ENCODE data around the gene ACTRT3.

ACTRT3 gene

DNA sequence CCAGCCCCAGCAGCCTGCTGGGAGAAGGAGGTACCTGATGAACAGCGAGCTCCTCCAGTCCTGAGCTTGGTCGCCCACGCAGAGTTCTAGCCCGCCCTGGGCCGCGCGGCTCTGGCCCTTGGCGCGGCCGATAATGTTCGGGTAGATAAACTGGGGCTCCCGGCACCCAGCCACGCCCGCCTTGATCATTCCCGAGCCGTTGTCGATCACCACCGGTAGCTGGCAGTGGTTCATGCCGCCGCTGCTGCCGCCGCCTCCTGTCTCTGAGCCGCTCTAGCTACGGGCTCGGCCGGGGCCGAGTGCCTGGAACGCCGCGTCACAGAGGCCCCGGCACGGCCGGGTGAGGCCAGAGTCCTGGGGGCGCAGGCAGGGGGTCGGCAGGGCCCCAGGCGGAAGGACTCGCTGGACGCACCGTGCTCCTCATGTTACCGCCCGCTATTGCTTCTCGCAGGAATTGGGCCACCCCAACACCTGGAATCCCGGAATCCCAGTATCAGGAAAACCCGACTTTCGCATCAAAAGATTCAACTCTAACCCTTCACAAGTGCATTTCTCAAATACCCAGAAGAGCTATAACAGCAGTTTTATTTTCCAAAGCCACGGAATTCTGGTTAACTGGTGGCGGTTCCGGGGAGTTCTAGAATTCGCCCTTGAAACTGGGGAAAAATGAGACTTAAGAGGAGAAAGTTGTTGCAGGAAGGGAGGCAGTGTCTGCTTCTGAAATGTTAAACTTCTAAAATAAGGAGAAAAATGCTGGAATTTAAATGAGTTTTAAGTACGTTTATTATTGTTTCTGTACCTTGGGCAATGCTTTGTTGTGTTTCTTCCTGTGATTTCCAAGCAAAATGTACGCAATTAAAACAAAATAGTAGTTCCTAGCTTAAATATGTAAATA is at the start of gene ACTRT3:
Gene ACTRT3, minus strand, starts transcription at position 275 of the 895 bp plus-strand sequence. Its CDS starts 41 bp downstream, at position 234.
- TF ChIP-seq, protein P1, sequence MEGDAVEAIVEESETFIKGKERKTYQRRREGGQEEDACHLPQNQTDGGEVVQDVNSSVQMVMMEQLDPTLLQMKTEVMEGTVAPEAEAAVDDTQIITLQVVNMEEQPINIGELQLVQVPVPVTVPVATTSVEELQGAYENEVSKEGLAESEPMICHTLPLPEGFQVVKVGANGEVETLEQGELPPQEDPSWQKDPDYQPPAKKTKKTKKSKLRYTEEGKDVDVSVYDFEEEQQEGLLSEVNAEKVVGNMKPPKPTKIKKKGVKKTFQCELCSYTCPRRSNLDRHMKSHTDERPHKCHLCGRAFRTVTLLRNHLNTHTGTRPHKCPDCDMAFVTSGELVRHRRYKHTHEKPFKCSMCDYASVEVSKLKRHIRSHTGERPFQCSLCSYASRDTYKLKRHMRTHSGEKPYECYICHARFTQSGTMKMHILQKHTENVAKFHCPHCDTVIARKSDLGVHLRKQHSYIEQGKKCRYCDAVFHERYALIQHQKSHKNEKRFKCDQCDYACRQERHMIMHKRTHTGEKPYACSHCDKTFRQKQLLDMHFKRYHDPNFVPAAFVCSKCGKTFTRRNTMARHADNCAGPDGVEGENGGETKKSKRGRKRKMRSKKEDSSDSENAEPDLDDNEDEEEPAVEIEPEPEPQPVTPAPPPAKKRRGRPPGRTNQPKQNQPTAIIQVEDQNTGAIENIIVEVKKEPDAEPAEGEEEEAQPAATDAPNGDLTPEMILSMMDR (IDR thresholded peaks at IDR 0.05; ENCODE audit: low read depth, low read length): no peak
- peak within 1 kb of the TSS; percentile 58 for H3K4me3 ChIP-seq (ENCODE audit: low read depth, low read length)
- peak; percentile 70 for DNase-seq (ENCODE audit: low read depth, low spot score)
- in situ Hi-C loops (cut with HindIII; ENCODE audit: low sequenced_read_pairs): no loop called here

DNA sequence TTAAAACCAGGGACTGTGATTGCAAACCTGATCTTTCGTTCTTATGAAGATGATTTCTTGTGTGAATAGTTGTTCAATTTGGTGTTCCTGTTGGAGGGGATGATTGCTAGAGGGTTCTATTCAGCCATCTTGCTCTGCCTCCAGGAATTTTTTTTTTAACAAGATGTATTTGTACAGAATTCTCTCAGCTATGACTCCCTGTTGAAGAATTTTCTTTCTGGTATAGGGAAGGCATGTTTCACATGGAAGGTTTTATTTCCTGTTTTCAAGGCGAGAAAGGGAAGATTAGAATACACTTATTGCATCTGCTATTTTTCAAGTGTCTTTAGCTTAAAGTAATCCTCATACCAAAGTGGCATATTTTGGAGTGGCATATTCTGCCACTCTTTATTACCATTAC is 49.0 kb upstream of the ACTRT3 start:
- no peak overlapping the region for H3K4me3 ChIP-seq (ENCODE audit: low read depth, low read length)
- peak; percentile 33 for DNase-seq (ENCODE audit: low read depth, low spot score)
- in situ Hi-C loops (cut with HindIII; ENCODE audit: low sequenced_read_pairs): no loop called here
- TF ChIP-seq, protein P1 (IDR thresholded peaks at IDR 0.05; ENCODE audit: low read depth, low read length): no peak

DNA sequence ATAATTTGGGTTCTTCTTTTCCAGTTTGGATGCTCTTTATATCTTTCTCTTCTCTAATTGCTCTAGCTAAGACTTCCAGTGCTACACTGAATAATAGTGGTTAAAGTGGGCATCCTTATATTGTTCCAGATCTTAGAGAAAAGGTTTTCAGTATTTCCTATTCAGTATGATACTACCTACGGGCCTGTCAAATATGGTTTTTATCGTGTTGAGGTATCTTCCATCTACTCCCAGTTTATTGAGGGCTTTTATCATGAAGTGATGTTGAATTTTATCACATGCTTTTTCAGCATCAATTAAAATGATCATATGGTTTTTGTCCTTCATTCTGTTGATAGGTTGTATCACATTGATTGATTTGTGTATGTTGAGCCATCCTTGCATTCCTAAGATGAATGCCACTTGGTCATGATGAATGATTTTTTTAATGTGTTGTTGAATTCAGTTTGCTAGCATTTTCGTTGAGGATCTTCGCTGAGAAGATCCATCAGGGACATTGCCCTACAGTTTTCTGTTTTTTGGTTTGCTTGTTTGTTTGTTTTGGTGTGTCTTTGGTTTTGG is 46.3 kb upstream of the ACTRT3 start:
- TF ChIP-seq, protein P1 (IDR thresholded peaks at IDR 0.05; ENCODE audit: low read depth, low read length): no peak
- in situ Hi-C loops (cut with HindIII; ENCODE audit: low sequenced_read_pairs): no loop called here
- no peak overlapping the region for H3K4me3 ChIP-seq (ENCODE audit: low read depth, low read length)
- no peak for DNase-seq (ENCODE audit: low read depth, low spot score)

DNA sequence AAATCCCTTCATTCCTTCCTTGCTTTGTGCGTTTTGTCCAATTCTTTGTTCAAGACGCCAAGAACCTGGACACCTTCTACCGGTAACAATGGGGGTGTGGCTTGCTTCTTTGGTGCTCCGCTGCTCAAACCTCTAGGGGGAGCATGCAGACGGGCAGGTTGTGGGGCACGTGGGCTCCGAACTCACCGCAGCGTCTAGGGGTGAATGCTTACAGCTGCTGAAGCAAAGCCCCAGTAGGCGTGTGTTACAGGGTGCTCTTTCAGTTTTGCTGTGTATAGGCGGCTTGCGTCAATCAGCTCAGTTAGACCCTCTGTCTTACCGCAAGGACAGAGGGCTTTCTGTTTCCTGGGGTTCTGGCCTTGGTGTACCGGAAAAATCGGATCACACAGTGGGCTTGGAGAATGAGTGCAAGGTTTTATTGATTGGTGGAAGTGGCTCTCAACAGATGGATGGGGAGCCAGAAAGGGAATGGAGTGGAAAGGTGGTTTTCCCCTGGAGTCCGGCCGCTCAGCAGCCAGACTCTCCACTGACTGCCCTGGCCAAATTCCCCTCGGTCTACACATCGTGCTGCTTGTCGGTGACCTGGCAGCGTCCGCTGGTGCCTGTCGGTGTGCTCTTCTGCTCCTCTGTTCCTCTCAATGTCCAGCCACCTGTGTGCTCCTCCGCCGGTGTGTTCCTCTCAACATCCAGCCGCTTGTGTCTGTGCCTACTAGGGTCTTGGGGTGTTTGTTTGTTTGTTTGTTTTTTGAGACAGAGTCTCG is 44.6 kb upstream of the ACTRT3 start:
- DNase-seq (ENCODE audit: low read depth, low spot score): no peak
- H3K4me3 ChIP-seq (ENCODE audit: low read depth, low read length): peak overlapping the region; percentile 16
- TF ChIP-seq, protein P1 (IDR thresholded peaks at IDR 0.05; ENCODE audit: low read depth, low read length): peak; percentile 22
- in situ Hi-C loops (cut with HindIII; ENCODE audit: low sequenced_read_pairs): no loop called here

DNA sequence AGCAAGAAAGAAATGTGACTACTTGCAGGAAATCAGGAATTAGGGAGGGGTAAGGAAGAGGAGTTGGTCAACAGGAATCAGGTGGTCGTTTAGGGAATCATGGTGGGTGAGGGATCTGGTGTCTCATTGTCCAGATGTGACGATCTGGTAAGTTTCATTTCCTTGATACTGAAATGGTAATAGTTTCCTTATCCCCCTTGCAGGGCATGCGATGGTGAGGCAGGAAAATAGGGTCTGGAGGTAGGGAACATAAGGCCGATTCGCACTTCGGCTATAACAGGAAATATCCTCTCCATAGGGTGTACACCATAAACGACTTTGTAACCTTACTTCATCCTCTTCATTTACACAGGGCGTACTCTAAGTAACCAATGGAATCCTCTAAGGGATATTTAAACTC is 43.9 kb upstream of the ACTRT3 start:
- DNase-seq (ENCODE audit: low read depth, low spot score): no peak
- peak overlapping the region; percentile 16 for H3K4me3 ChIP-seq (ENCODE audit: low read depth, low read length)
- in situ Hi-C loops (cut with HindIII; ENCODE audit: low sequenced_read_pairs): no loop called here
- TF ChIP-seq, protein P1 (IDR thresholded peaks at IDR 0.05; ENCODE audit: low read depth, low read length): no peak
